Activated T-cell treated with anti-CD3 and anti-CD28 coated beads, Interleukin-2, amount 50 U/mL, for 72 hours (primary cell): ENCODE measurements around the gene STIP1. TPM values are rescaled to one million over a fixed set of nuclear protein-coding genes. Genes with fewer than 3 reads are reported as not detected.
"Not testable (repeated sequence)": the region's sequence is repeated elsewhere in the genome, so short reads cannot be mapped to it uniquely, and the experiment has no call there.

Experiments used
- ATAC-seq, 2 donors: fragments of 150-1000 bp; cut with Tn5 transposase; replicated peaks in 1 of 2; 2 replicates each; pipeline ENCODE4 v1.10.0; 2021; ENCODE audit warnings: moderate library complexity in 2 of 2, mild to moderate bottlenecking in 1 of 2
- DNase-seq, 2 donors: peaks; one replicate each; pipeline ENCODE4 v3.0.0; 2021 to 2022; ENCODE audit warnings: mixed read lengths in 1 of 2
- H3K27ac Mint-ChIP-seq: one replicate; pipeline ENCODE4 v1.8.0; 2022; ENCODE audit warnings: mild to moderate bottlenecking, moderate library complexity, mixed read lengths
- H3K27me3 Mint-ChIP-seq: one replicate; pipeline ENCODE4 v1.8.0; 2022; ENCODE audit warnings: low read depth, mixed read lengths
- H3K36me3 Mint-ChIP-seq, 2 donors: one replicate each; pipeline ENCODE4 v1.8.0; 2022; ENCODE audit warnings: mixed read lengths in 2 of 2, mild to moderate bottlenecking in 1 of 2; ENCODE audit not compliant: insufficient read depth in 2 of 2
- H3K4me1 Mint-ChIP-seq: one replicate; pipeline ENCODE4 v1.8.0; 2022; ENCODE audit warnings: low read depth, mixed read lengths
- H3K4me3 Mint-ChIP-seq, 2 donors: one replicate each; pipeline ENCODE4 v1.8.0; 2022; ENCODE audit warnings: mild to moderate bottlenecking in 2 of 2, mixed read lengths in 2 of 2, moderate library complexity in 2 of 2
- H3K9me3 Mint-ChIP-seq, 2 donors: one replicate each; pipeline ENCODE4 v1.8.0; 2022; ENCODE audit warnings: mixed read lengths in 2 of 2
- total RNA-seq, 2 donors: library from RNA; stranded (reverse); gene quantifications; one replicate each; pipeline ENCODE4 v1.2.3, GENCODE V29; 2022

Gene STIP1
- total RNA-seq, 2 donors from 2014 or later: 246 to 256 TPM

- ATAC-seq: peak; percentile 5 to 8
- no peaks in the 10 kb centered on the region for H3K9me3 Mint-ChIP-seq
Observed at GRCh38 chr11:64241491-64242374, 55.8 kb downstream of the STIP1 start.

GRCh38 chr11:64243236-64243854 is 57.4 kb downstream of the STIP1 start:
- Mint-ChIP-seq H3K27me3 (no peaks in the 10 kb centered on the region), H3K36me3 (peaks cover 1% of the 10 kb centered on the region in 2 donors), H3K9me3 (no peaks in the 10 kb centered on the region), H3K27ac (no peak overlapping the region), H3K4me1 (peaks cover 40% of the 10 kb centered on the region), H3K4me3 (peak overlapping the region; percentile 88 to 93)
- no peak for ATAC-seq
- no peak for DNase-seq

More at GRCh38 chr11:64241491-64242374, 55.8 kb downstream of the STIP1 start:
- Mint-ChIP-seq H3K36me3 (peaks cover 1% of the 10 kb centered on the region in 2 donors), H3K4me1 (peaks cover 33% of the 10 kb centered on the region), H3K4me3 (peak overlapping the region; percentile 88 to 93), H3K27me3 (no peaks in the 10 kb centered on the region), H3K27ac (peak overlapping the region; percentile 88)
- no peak for DNase-seq

GRCh38 chr11:64244107-64244506 is 58.1 kb downstream of the STIP1 start:
- H3K4me1 Mint-ChIP-seq: peaks cover 40% of the 10 kb centered on the region

GRCh38 chr11:64244966-64245365 is 59.0 kb downstream of the STIP1 start:
- ATAC-seq (no peak), DNase-seq (no peak)
- H3K36me3 Mint-ChIP-seq: peaks cover 1% of the 10 kb centered on the region in 2 donors
- H3K27ac Mint-ChIP-seq: no peak overlapping the region
- peak overlapping the region; percentile 93 for H3K4me3 Mint-ChIP-seq
- peaks cover 42% of the 10 kb centered on the region for H3K4me1 Mint-ChIP-seq
- H3K9me3 Mint-ChIP-seq: no peaks in the 10 kb centered on the region
- H3K27me3 Mint-ChIP-seq: no peaks in the 10 kb centered on the region

More at GRCh38 chr11:64244107-64244506, 58.1 kb downstream of the STIP1 start:
- no peaks in the 10 kb centered on the region for H3K27me3 Mint-ChIP-seq
- peaks cover 1% of the 10 kb centered on the region in 2 donors for H3K36me3 Mint-ChIP-seq
- ATAC-seq (no peak), DNase-seq (no peak)
- H3K27ac Mint-ChIP-seq: no peak overlapping the region
- no peaks in the 10 kb centered on the region for H3K9me3 Mint-ChIP-seq
- H3K4me3 Mint-ChIP-seq: peak overlapping the region; percentile 31 to 93

- Mint-ChIP-seq H3K4me1 (peaks cover 41% of the 10 kb centered on the region), H3K4me3 (peak overlapping the region; percentile 93), H3K27me3 (no peaks in the 10 kb centered on the region), H3K9me3 (no peaks in the 10 kb centered on the region), H3K27ac (no peak overlapping the region), H3K36me3 (peaks cover 1% of the 10 kb centered on the region in 2 donors)
- ATAC-seq (no peak), DNase-seq (peak in 1 of 2 donors; percentile 31)
Observed at GRCh38 chr11:64245401-64245796, 59.4 kb downstream of the STIP1 start.

GRCh38 chr11:64245797-64246620 is 60.0 kb downstream of the STIP1 start:
- peak; percentile 12 for ATAC-seq
- H3K4me1 Mint-ChIP-seq: peaks cover 44% of the 10 kb centered on the region
- peak overlapping the region; percentile 65 for H3K27ac Mint-ChIP-seq
- H3K9me3 Mint-ChIP-seq: no peaks in the 10 kb centered on the region
- peaks cover 1% of the 10 kb centered on the region in 2 donors for H3K36me3 Mint-ChIP-seq
- peak overlapping the region; percentile 93 for H3K4me3 Mint-ChIP-seq
- peak; percentile 79 to 88 for DNase-seq
- H3K27me3 Mint-ChIP-seq: no peaks in the 10 kb centered on the region

GRCh38 chr11:64246621-64246870 is 60.6 kb downstream of the STIP1 start:
- Mint-ChIP-seq H3K4me3 (peak overlapping the region; percentile 88 to 91), H3K4me1 (peaks cover 44% of the 10 kb centered on the region)
- H3K36me3 Mint-ChIP-seq, H3K27ac Mint-ChIP-seq, DNase-seq, H3K9me3 Mint-ChIP-seq, H3K27me3 Mint-ChIP-seq: not testable (repeated sequence)
- ATAC-seq: peak; percentile 14 to 25

- ATAC-seq: peak; percentile 66 to 72
- peak within 1 kb of the TSS; percentile 93 for H3K4me3 Mint-ChIP-seq
- H3K9me3 Mint-ChIP-seq: no peaks in the 10 kb centered on the region
- peak; percentile 87 to 91 for DNase-seq
- peaks cover 50% of the 10 kb centered on the region for H3K4me1 Mint-ChIP-seq
- no peaks in the 10 kb centered on the region for H3K27me3 Mint-ChIP-seq
- H3K36me3 Mint-ChIP-seq: no peaks in the 10 kb centered on the region
- H3K27ac Mint-ChIP-seq: peak within 1 kb of the TSS; percentile 65
Observed at GRCh38 chr11:64246871-64247728, 61.1 kb downstream of the STIP1 start, which contains the start of gene PPP1R14B. Gene PPP1R14B, minus strand, starts transcription at chr11:64246943. Its CDS starts 270 bp downstream, at chr11:64246673.

- Mint-ChIP-seq H3K4me1 (peaks cover 46% of the 10 kb centered on the region), H3K9me3 (no peaks in the 10 kb centered on the region), H3K4me3 (peak overlapping the region; percentile 65 to 88), H3K27ac (no peak overlapping the region), H3K27me3 (no peaks in the 10 kb centered on the region), H3K36me3 (no peaks in the 10 kb centered on the region)
- DNase-seq (no peak), ATAC-seq (no peak)
Observed at GRCh38 chr11:64247729-64248531, 62.0 kb downstream of the STIP1 start.

GRCh38 chr11:64248578-64248977 is 62.6 kb downstream of the STIP1 start:
- H3K36me3 Mint-ChIP-seq: no peaks in the 10 kb centered on the region
- H3K9me3 Mint-ChIP-seq: no peaks in the 10 kb centered on the region
- no peak overlapping the region for H3K27ac Mint-ChIP-seq
- DNase-seq (no peak), ATAC-seq (no peak)
- H3K27me3 Mint-ChIP-seq: no peaks in the 10 kb centered on the region
- H3K4me3 Mint-ChIP-seq: peak overlapping the region in 1 of 2 donors; percentile 88
- H3K4me1 Mint-ChIP-seq: peaks cover 39% of the 10 kb centered on the region

- Mint-ChIP-seq H3K36me3 (no peaks in the 10 kb centered on the region), H3K27ac (no peak overlapping the region), H3K4me3 (peak overlapping the region in 1 of 2 donors; percentile 39), H3K4me1 (peaks cover 34% of the 10 kb centered on the region), H3K9me3 (no peaks in the 10 kb centered on the region), H3K27me3 (no peaks in the 10 kb centered on the region)
- no peak for ATAC-seq
- DNase-seq: no peak
Observed at GRCh38 chr11:64249038-64249437, 63.1 kb downstream of the STIP1 start.
